Aorta (tissue), 5 donors: Measurements from ENCODE around the gene ALB. TPM values are rescaled to one million over a fixed set of nuclear protein-coding genes. Genes with fewer than 3 reads are reported as not detected.

ENCODE experiments used
- ATAC-seq: fragments of 200-7000 bp; cut with Tn5 transposase; one replicate; pipeline ENCODE4 v1.9.1; 2022; ENCODE audit warnings: moderate library complexity; ENCODE audit not compliant: low FRiP score
- DNase-seq, 2 donors: peaks; one replicate each; pipeline ENCODE4 v3.0.0-alpha.2; 2020
- H3K27ac ChIP-seq, 2 donors: one replicate each; pipeline ENCODE4 v1.5.1; 2013; ENCODE audit warnings: low read length in 2 of 2, mild to moderate bottlenecking in 2 of 2, moderate library complexity in 2 of 2, control low read depth in 1 of 2, inconsistent platforms in 1 of 2, low read depth in 1 of 2
- H3K27me3 ChIP-seq, 2 donors: one replicate each; pipeline ENCODE4 v1.6.1; 2013; ENCODE audit warnings: control low read depth in 1 of 2, low read length in 1 of 2, mild to moderate bottlenecking in 1 of 2, moderate library complexity in 1 of 2; ENCODE audit not compliant: insufficient read depth in 2 of 2, control insufficient read depth in 1 of 2
- H3K36me3 ChIP-seq, 2 donors: one replicate each; pipeline ENCODE4 v1.6.1; 2013; ENCODE audit warnings: control low read depth in 1 of 2, low read length in 1 of 2, mild to moderate bottlenecking in 1 of 2; ENCODE audit not compliant: insufficient read depth in 2 of 2, control insufficient read depth in 1 of 2
- H3K4me1 ChIP-seq, 2 donors: one replicate each; pipeline ENCODE4 v1.6.1; 2013; ENCODE audit warnings: low read length in 2 of 2, control low read depth in 1 of 2, mild to moderate bottlenecking in 1 of 2, moderate library complexity in 1 of 2; ENCODE audit not compliant: insufficient read depth in 2 of 2, control insufficient read depth in 1 of 2
- H3K4me3 ChIP-seq, 2 donors: one replicate each; pipeline ENCODE4 v1.5.1; 2013; ENCODE audit warnings: low read length in 2 of 2, control low read depth in 1 of 2, mild to moderate bottlenecking in 1 of 2
- H3K9me3 ChIP-seq: one replicate; pipeline ENCODE4 v1.6.1; 2013; ENCODE audit warnings: mild to moderate bottlenecking, low read length; ENCODE audit not compliant: control insufficient read depth
- WGBS, 2 donors: extraction: QIAGEN DNeasy Blood & Tissue Kit; methylation state at CpG; one replicate each; pipeline ENCODE4 v1.1.7; 2013; 5-methylcytosine and 5-hydroxymethylcytosine counted together
- intact Hi-C, 2 donors: fragments of 100-400 bp; cut with DNase I; formaldehyde crosslinking; loops; one replicate each; pipeline versions ENCODE4 v1.14.2 to v1.15.0; 2022
- polyA plus RNA-seq, 2 donors: library from polyadenylated mRNA; stranded (reverse); fragments of 200-250 nt; gene quantifications; one replicate each; pipeline ENCODE4 v1.2.3, GENCODE V29; 2013
- total RNA-seq, 2 donors: library from RNA; stranded (reverse); fragmentation: NEBNext Ultra II Directional; extraction: Animal tissue kit (Norgen Biotek cat#: 25700); gene quantifications; one replicate each; pipeline ENCODE4 v1.2.1, GENCODE V29; 2021
- donor health status: healthy with polysubstance abuse.
- donor health status: Bipolar disorder and iron deficiency.
- donor health status: DM: no; HTN: no; CAD: no.
- donor health status: DM: no; HTN: no; CAD: no.
- donor health status: DM: yes; HTN: yes; CAD: no.

ALB gene
- total and polyA plus RNA-seq, 4 donors, result 0.84 to 3.8 (median 1.1) TPM

- Histone ChIP-seq H3K4me3 (no peak overlapping the region), H3K27ac (no peak overlapping the region), H3K9me3 (no peaks in the 10 kb centered on the region), H3K27me3 (no peaks in the 10 kb centered on the region), H3K36me3 (no peaks in the 10 kb centered on the region), H3K4me1 (no peaks in the 10 kb centered on the region)
- DNase-seq (no peak), ATAC-seq (no peak)
- WGBS, 2 donors, result 91 to 93% methylated on average over 4 of the region's 4 CpGs
- intact Hi-C loops, result no loop called here
These were observed 43.6 kb downstream of the ALB start for GRCh38 chr4:73447671-73448070.

- WGBS, 2 donors, result 94 to 98% methylated on average over 4 of the region's 4 CpGs
- Histone ChIP-seq H3K4me3 (no peak overlapping the region), H3K27ac (no peak overlapping the region), H3K36me3 (no peaks in the 10 kb centered on the region), H3K4me1 (peaks cover 0 to 2% of the 10 kb centered on the region in 2 donors), H3K27me3 (no peaks in the 10 kb centered on the region), H3K9me3 (no peaks in the 10 kb centered on the region)
- DNase-seq (no peak), ATAC-seq (no peak)
- intact Hi-C loops, result no loop called here
These were observed 44.5 kb downstream of the ALB start for GRCh38 chr4:73448448-73449203.

GRCh38 chr4:73450398-73451004 is 46.4 kb downstream of the ALB start:
- WGBS, 2 donors, result 15 to 20% methylated on average over 9 of the region's 9 CpGs
- peak; percentile 76 for ATAC-seq
- peak overlapping the region in 1 of 2 donors; percentile 47 for H3K27ac ChIP-seq
- intact Hi-C loops, result no loop called here
- no peaks in the 10 kb centered on the region for H3K36me3 ChIP-seq
- H3K4me3 ChIP-seq, result no peak overlapping the region
- peaks cover 0 to 2% of the 10 kb centered on the region in 2 donors for H3K4me1 ChIP-seq
- peak; percentile 53 to 77 for DNase-seq
- H3K27me3 ChIP-seq, result no peaks in the 10 kb centered on the region
- H3K9me3 ChIP-seq, result no peaks in the 10 kb centered on the region

DNA sequence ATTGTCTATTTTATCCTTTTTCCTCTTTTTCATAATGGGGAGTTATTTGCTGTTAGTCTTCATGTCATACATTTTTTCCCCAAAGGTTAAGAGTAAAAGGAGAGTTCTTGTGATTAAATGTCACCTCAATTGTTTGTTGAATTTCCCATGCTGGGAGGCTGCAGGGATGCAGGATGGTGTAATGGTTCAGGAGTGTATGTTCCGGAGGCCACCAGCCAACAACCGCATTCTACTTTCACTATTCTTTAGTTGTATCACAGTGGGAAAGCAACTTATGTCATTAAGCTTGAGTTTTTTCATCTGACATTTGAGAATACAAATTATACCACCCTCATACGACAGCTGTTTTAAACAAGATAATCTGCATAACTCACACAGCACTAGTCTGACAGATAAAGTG is 47.3 kb downstream of the ALB start:
- intact Hi-C loops, result no loop called here
- Histone ChIP-seq H3K4me1 (peaks cover 0 to 2% of the 10 kb centered on the region in 2 donors), H3K27ac (no peak overlapping the region), H3K4me3 (no peak overlapping the region), H3K36me3 (no peaks in the 10 kb centered on the region), H3K9me3 (no peaks in the 10 kb centered on the region), H3K27me3 (no peaks in the 10 kb centered on the region)
- no peak for DNase-seq
- ATAC-seq, result no peak
- WGBS, 2 donors, result 12 to 32% methylated on average over 3 of the region's 3 CpGs

GRCh38 chr4:73451981-73452747 is 48.1 kb downstream of the ALB start:
- no peak for ATAC-seq
- WGBS, 2 donors, result 92 to 94% methylated on average over 4 of the region's 4 CpGs
- H3K4me1 ChIP-seq, result peaks cover 0 to 2% of the 10 kb centered on the region in 2 donors
- no peaks in the 10 kb centered on the region for H3K27me3 ChIP-seq
- no peak overlapping the region for H3K27ac ChIP-seq
- H3K9me3 ChIP-seq, result no peaks in the 10 kb centered on the region
- H3K36me3 ChIP-seq, result no peaks in the 10 kb centered on the region
- no peak for DNase-seq
- H3K4me3 ChIP-seq, result no peak overlapping the region
- intact Hi-C loops, result no loop called here

- Histone ChIP-seq H3K27me3 (no peaks in the 10 kb centered on the region), H3K27ac (no peak overlapping the region), H3K9me3 (no peaks in the 10 kb centered on the region), H3K4me1 (peaks cover 0 to 2% of the 10 kb centered on the region in 2 donors), H3K36me3 (no peaks in the 10 kb centered on the region), H3K4me3 (no peak overlapping the region)
- no peak for ATAC-seq
- DNase-seq, result no peak
- intact Hi-C loops, result no loop called here
- 53 to 54% methylated on average over 2 of the region's 2 CpGs for WGBS, 2 donors
These were observed 49.0 kb downstream of the ALB start for GRCh38 chr4:73452953-73453700.

DNA sequence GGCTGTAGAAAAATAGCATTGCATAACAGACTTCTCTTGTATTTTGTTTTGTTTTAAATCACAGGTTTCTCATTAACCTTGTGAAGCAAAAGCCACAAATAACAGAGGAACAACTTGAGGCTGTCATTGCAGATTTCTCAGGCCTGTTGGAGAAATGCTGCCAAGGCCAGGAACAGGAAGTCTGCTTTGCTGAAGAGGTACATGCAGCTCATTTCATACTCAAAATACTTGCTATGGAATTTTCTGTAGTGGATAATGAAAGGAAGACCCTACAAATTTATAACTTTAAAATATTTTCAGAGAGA is 49.6 kb downstream of the ALB start:
- Histone ChIP-seq H3K4me1 (peaks cover 0 to 2% of the 10 kb centered on the region in 2 donors), H3K4me3 (no peak overlapping the region), H3K9me3 (no peaks in the 10 kb centered on the region), H3K36me3 (no peaks in the 10 kb centered on the region), H3K27me3 (no peaks in the 10 kb centered on the region), H3K27ac (no peak overlapping the region)
- DNase-seq, result no peak
- no peak for ATAC-seq
- intact Hi-C loops, result no loop called here

- H3K27ac ChIP-seq, result no peak overlapping the region
- H3K4me3 ChIP-seq, result no peak overlapping the region
- WGBS, 2 donors, result 87 to 91% methylated on average over 3 of the region's 3 CpGs
- intact Hi-C loops, result no loop called here
- no peak for DNase-seq
- H3K27me3 ChIP-seq, result no peaks in the 10 kb centered on the region
- no peaks in the 10 kb centered on the region for H3K9me3 ChIP-seq
- H3K36me3 ChIP-seq, result no peaks in the 10 kb centered on the region
- ATAC-seq, result no peak
- peaks cover 0 to 2% of the 10 kb centered on the region in 2 donors for H3K4me1 ChIP-seq
These were observed 50.8 kb downstream of the ALB start for GRCh38 chr4:73454920-73455319.
